ENCODE results near the gene C17orf100.

- TF ChIP-seq, protein P1, sequence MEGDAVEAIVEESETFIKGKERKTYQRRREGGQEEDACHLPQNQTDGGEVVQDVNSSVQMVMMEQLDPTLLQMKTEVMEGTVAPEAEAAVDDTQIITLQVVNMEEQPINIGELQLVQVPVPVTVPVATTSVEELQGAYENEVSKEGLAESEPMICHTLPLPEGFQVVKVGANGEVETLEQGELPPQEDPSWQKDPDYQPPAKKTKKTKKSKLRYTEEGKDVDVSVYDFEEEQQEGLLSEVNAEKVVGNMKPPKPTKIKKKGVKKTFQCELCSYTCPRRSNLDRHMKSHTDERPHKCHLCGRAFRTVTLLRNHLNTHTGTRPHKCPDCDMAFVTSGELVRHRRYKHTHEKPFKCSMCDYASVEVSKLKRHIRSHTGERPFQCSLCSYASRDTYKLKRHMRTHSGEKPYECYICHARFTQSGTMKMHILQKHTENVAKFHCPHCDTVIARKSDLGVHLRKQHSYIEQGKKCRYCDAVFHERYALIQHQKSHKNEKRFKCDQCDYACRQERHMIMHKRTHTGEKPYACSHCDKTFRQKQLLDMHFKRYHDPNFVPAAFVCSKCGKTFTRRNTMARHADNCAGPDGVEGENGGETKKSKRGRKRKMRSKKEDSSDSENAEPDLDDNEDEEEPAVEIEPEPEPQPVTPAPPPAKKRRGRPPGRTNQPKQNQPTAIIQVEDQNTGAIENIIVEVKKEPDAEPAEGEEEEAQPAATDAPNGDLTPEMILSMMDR (IDR thresholded peaks at IDR 0.05) = no peak
- TF ChIP-seq POLR2A (IDR thresholded peaks at IDR 0.05) = no peak
These were observed 16.0 kb downstream of the C17orf100 start for GRCh38 chr17:6667516-6667915.

All from esophagus squamous epithelium (tissue), 4 donors.